MCF 10A (cell line): ENCODE data around the gene NDUFS6. TPM values are rescaled to one million over a fixed set of nuclear protein-coding genes. Genes with fewer than 3 reads are reported as not detected.

Experiments
- BruUV-seq: library from RNA; stranded (reverse); fragments of 400-500 nt; replicated peaks from 2 replicates; lab custom pipeline; 2021; lab: Mats Ljungman, UMichigan
- CTCF ChIA-PET: fragments of 300-600 bp; sonication (Branson Sonifier 250); formaldehyde crosslinking; extraction: SDS; loops from one replicate; lab custom pipeline; 2021; ENCODE audit warnings: antibody characterized with exemption, inconsistent platforms; lab: Yijun Ruan, JAX
- POLR2A ChIA-PET: fragments of 300-600, 350-650 bp; sonication (Branson Sonifier 250); formaldehyde crosslinking; extraction: SDS; loops from one replicate; lab custom pipeline; 2020; ENCODE audit warnings: antibody characterized with exemption, inconsistent platforms; lab: Yijun Ruan, JAX
- DNase-seq: peaks from one replicate; pipeline ENCODE4 v3.0.0-alpha.2; 2018; ENCODE audit not compliant: unreplicated experiment
- H3K27ac Mint-ChIP-seq: one replicate; pipeline ENCODE4 v1.8.0; 2022; ENCODE audit warnings: mild to moderate bottlenecking, low read depth, mixed read lengths; ENCODE audit not compliant: unreplicated experiment
- H3K27me3 Mint-ChIP-seq: one replicate; pipeline ENCODE4 v1.8.0; 2022; ENCODE audit warnings: mixed read lengths; ENCODE audit not compliant: insufficient read depth, unreplicated experiment
- H3K36me3 Mint-ChIP-seq: one replicate; pipeline ENCODE4 v1.8.0; 2022; ENCODE audit warnings: mild to moderate bottlenecking, moderate library complexity, mixed read lengths; ENCODE audit not compliant: insufficient read depth, unreplicated experiment
- H3K4me1 Mint-ChIP-seq: one replicate; pipeline ENCODE4 v1.8.0; 2022; ENCODE audit warnings: mixed read lengths; ENCODE audit not compliant: insufficient read depth, unreplicated experiment
- H3K4me3 Mint-ChIP-seq: one replicate; pipeline ENCODE4 v1.8.0; 2022; ENCODE audit warnings: mild to moderate bottlenecking, moderate library complexity, mixed read lengths; ENCODE audit not compliant: unreplicated experiment
- H3K9me3 Mint-ChIP-seq: one replicate; pipeline ENCODE4 v1.8.0; 2022; ENCODE audit warnings: mixed read lengths; ENCODE audit not compliant: unreplicated experiment
- intact Hi-C: fragments of 100-400 bp; cut with micrococcal nuclease; formaldehyde crosslinking; loops from 2 replicates; pipeline ENCODE4 v1.14.1; 2022
- total RNA-seq: library from RNA; stranded (reverse); gene quantifications from 2 replicates; pipeline ENCODE4 v1.2.3, GENCODE V29; 2022
- TF ChIP-seq, protein P1 (sequence below): fragments of 200-600 bp; IDR thresholded peaks from one replicate; pipeline ENCODE4 v1.8.0; 2022; ENCODE audit warnings: antibody characterized with exemption, mild to moderate bottlenecking; ENCODE audit not compliant: unreplicated experiment

The NDUFS6 gene
- total RNA-seq, 1 experiment from 2014 or later = 65.6 TPM

DNA sequence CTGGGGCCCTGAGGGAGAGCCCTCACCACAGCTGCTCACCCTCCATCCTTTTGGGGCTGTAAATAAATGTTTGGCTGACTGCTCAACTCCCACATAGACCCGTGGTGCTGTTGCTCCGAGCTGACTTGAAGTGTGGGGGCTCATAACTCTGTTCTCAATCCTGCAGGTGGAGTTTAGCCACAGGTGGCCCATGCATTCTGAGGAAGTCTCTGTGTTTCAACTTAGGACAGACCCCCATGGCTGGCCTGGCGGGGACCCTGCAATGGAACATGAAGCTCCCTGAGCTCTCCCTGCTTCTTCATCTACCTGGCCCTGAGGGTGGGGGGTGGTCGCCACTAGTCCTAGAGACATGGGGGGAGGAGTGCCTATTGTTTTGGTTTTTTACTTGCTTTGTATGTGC, 19.7 kb downstream of the NDUFS6 start:
- no peak for DNase-seq
- ChIA-PET POLR2A (interaction anchor here (0.6 to 2.1 kb wide), 2 partner anchors 12 to 46 kb away, joined by 3 to 6 read pairs; no protein-coding TSS in a partner anchor), CTCF (interaction anchor here (0.7 kb wide), 1 partner anchor 12 kb away, joined by 3 read pairs; no protein-coding TSS in a partner anchor)
- H3K4me1 Mint-ChIP-seq = no peaks in the 10 kb centered on the region
- H3K27me3 Mint-ChIP-seq = no peaks in the 10 kb centered on the region
- TF ChIP-seq, protein P1, sequence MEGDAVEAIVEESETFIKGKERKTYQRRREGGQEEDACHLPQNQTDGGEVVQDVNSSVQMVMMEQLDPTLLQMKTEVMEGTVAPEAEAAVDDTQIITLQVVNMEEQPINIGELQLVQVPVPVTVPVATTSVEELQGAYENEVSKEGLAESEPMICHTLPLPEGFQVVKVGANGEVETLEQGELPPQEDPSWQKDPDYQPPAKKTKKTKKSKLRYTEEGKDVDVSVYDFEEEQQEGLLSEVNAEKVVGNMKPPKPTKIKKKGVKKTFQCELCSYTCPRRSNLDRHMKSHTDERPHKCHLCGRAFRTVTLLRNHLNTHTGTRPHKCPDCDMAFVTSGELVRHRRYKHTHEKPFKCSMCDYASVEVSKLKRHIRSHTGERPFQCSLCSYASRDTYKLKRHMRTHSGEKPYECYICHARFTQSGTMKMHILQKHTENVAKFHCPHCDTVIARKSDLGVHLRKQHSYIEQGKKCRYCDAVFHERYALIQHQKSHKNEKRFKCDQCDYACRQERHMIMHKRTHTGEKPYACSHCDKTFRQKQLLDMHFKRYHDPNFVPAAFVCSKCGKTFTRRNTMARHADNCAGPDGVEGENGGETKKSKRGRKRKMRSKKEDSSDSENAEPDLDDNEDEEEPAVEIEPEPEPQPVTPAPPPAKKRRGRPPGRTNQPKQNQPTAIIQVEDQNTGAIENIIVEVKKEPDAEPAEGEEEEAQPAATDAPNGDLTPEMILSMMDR = no peak
- H3K4me3 Mint-ChIP-seq = no peak overlapping the region
- peaks cover 75% of the 10 kb centered on the region for H3K36me3 Mint-ChIP-seq
- no peaks in the 10 kb centered on the region for H3K9me3 Mint-ChIP-seq
- BruUV-seq = no TSS peak
- H3K27ac Mint-ChIP-seq = no peak overlapping the region
- intact Hi-C loops = no loop called here

- no peak for DNase-seq
- ChIA-PET POLR2A (no interaction called here), CTCF (no interaction called here)
- Mint-ChIP-seq H3K27me3 (no peaks in the 10 kb centered on the region), H3K4me3 (no peak overlapping the region), H3K27ac (no peak overlapping the region), H3K9me3 (no peaks in the 10 kb centered on the region), H3K36me3 (peaks cover 66% of the 10 kb centered on the region), H3K4me1 (no peaks in the 10 kb centered on the region)
- BruUV-seq = no TSS peak
- intact Hi-C loops = no loop called here
- TF ChIP-seq, protein P1 = no peak
Measured at GRCh38 chr5:1821862-1822261, 20.7 kb downstream of the NDUFS6 start.

- Mint-ChIP-seq H3K4me3 (no peak overlapping the region), H3K36me3 (peaks cover 49% of the 10 kb centered on the region), H3K27ac (no peak overlapping the region), H3K4me1 (no peaks in the 10 kb centered on the region), H3K9me3 (no peaks in the 10 kb centered on the region), H3K27me3 (no peaks in the 10 kb centered on the region)
- BruUV-seq = no TSS peak
- ChIA-PET CTCF (no interaction called here), POLR2A (no interaction called here)
- TF ChIP-seq, protein P1 = no peak
- DNase-seq = no peak
- intact Hi-C loops = no loop called here
Measured at GRCh38 chr5:1823381-1824034, 22.3 kb downstream of the NDUFS6 start.

- no peak overlapping the region for H3K27ac Mint-ChIP-seq
- intact Hi-C loops = no loop called here
- H3K27me3 Mint-ChIP-seq = no peaks in the 10 kb centered on the region
- DNase-seq = no peak
- no peak overlapping the region for H3K4me3 Mint-ChIP-seq
- no TSS peak for BruUV-seq
- no peaks in the 10 kb centered on the region for H3K9me3 Mint-ChIP-seq
- TF ChIP-seq, protein P1 = no peak
- ChIA-PET POLR2A (no interaction called here), CTCF (no interaction called here)
- peaks cover 42% of the 10 kb centered on the region for H3K36me3 Mint-ChIP-seq
- H3K4me1 Mint-ChIP-seq = no peaks in the 10 kb centered on the region
Measured at GRCh38 chr5:1824109-1824821, 23.1 kb downstream of the NDUFS6 start.
